GM23338 (cell line): ENCODE measurements around the gene CKS1B.

Experiments
- CREB1 ChIP-seq: fragments of 250-450 bp; sonication (Bioruptor Pico); IDR thresholded peaks from 2 replicates; pipeline ENCODE4 v1.5.0; 2020; ENCODE audit warnings: low read depth, mild to moderate bottlenecking, moderate library complexity
- EZH2 ChIP-seq: fragments of 200-600 bp; sonication (generic); IDR thresholded peaks from one replicate; pipeline ENCODE4 v1.8.0; 2017; ENCODE audit warnings: antibody characterized with exemption, mild to moderate bottlenecking, low read depth; ENCODE audit not compliant: unreplicated experiment
- EZH2phosphoT487 ChIP-seq: fragments of 200-600 bp; sonication (generic); IDR thresholded peaks from one replicate; pipeline ENCODE4 v1.8.1; 2018; ENCODE audit warnings: antibody characterized with exemption; ENCODE audit not compliant: unreplicated experiment
- POLR2AphosphoS5 ChIP-seq: IDR thresholded peaks from 2 replicates; pipeline ENCODE4 v1.6.1; 2016; ENCODE audit warnings: antibody characterized with exemption, low read depth
- TF ChIP-seq, protein P1 (sequence below), 2 experiments: fragments of 200-600 bp in 1 of 2; sonication (generic) in 1 of 2; conservative IDR thresholded peaks; 2 replicates each; pipeline versions ENCODE4 v1.5.1 to v1.6.1; 2016 to 2017; ENCODE audit warnings: antibody characterized with exemption in 2 of 2, low read depth in 2 of 2, mild to moderate bottlenecking in 2 of 2, moderate library complexity in 1 of 2
- TF ChIP-seq, protein P2 (sequence below): fragments of 250-450 bp; sonication (Bioruptor Pico); IDR thresholded peaks from 2 replicates; pipeline ENCODE4 v1.5.0; 2020; ENCODE audit warnings: mild to moderate bottlenecking, moderate library complexity
- TF ChIP-seq, protein P3 (sequence below): IDR thresholded peaks from 2 replicates; pipeline ENCODE4 v1.6.1; 2016; ENCODE audit warnings: antibody characterized with exemption

DNA sequence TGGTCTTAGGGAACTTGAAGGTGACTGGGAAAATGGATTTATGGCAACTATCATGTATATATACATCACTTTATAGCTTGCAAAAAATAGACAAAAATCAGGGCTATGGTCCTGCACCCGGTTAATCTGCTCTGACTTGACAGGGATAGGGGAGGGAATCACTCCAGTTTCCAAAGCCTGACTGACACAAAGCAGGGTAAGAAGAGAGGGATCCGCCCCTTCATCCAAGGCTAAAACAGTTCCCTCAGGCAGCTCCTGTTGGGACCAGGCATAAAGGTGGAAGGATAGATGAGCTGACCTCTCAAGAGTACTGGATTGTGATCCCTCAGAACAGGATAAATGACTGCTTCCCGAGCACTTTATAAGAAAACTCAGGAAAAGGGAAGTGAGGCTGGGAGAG is 19.9 kb upstream of the CKS1B start:
- TF ChIP-seq, protein P1, sequence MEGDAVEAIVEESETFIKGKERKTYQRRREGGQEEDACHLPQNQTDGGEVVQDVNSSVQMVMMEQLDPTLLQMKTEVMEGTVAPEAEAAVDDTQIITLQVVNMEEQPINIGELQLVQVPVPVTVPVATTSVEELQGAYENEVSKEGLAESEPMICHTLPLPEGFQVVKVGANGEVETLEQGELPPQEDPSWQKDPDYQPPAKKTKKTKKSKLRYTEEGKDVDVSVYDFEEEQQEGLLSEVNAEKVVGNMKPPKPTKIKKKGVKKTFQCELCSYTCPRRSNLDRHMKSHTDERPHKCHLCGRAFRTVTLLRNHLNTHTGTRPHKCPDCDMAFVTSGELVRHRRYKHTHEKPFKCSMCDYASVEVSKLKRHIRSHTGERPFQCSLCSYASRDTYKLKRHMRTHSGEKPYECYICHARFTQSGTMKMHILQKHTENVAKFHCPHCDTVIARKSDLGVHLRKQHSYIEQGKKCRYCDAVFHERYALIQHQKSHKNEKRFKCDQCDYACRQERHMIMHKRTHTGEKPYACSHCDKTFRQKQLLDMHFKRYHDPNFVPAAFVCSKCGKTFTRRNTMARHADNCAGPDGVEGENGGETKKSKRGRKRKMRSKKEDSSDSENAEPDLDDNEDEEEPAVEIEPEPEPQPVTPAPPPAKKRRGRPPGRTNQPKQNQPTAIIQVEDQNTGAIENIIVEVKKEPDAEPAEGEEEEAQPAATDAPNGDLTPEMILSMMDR (conservative IDR thresholded peaks at IDR 0.05; ENCODE audit: low read depth in 2 of 2) = no peak
- TF ChIP-seq, protein P2, sequence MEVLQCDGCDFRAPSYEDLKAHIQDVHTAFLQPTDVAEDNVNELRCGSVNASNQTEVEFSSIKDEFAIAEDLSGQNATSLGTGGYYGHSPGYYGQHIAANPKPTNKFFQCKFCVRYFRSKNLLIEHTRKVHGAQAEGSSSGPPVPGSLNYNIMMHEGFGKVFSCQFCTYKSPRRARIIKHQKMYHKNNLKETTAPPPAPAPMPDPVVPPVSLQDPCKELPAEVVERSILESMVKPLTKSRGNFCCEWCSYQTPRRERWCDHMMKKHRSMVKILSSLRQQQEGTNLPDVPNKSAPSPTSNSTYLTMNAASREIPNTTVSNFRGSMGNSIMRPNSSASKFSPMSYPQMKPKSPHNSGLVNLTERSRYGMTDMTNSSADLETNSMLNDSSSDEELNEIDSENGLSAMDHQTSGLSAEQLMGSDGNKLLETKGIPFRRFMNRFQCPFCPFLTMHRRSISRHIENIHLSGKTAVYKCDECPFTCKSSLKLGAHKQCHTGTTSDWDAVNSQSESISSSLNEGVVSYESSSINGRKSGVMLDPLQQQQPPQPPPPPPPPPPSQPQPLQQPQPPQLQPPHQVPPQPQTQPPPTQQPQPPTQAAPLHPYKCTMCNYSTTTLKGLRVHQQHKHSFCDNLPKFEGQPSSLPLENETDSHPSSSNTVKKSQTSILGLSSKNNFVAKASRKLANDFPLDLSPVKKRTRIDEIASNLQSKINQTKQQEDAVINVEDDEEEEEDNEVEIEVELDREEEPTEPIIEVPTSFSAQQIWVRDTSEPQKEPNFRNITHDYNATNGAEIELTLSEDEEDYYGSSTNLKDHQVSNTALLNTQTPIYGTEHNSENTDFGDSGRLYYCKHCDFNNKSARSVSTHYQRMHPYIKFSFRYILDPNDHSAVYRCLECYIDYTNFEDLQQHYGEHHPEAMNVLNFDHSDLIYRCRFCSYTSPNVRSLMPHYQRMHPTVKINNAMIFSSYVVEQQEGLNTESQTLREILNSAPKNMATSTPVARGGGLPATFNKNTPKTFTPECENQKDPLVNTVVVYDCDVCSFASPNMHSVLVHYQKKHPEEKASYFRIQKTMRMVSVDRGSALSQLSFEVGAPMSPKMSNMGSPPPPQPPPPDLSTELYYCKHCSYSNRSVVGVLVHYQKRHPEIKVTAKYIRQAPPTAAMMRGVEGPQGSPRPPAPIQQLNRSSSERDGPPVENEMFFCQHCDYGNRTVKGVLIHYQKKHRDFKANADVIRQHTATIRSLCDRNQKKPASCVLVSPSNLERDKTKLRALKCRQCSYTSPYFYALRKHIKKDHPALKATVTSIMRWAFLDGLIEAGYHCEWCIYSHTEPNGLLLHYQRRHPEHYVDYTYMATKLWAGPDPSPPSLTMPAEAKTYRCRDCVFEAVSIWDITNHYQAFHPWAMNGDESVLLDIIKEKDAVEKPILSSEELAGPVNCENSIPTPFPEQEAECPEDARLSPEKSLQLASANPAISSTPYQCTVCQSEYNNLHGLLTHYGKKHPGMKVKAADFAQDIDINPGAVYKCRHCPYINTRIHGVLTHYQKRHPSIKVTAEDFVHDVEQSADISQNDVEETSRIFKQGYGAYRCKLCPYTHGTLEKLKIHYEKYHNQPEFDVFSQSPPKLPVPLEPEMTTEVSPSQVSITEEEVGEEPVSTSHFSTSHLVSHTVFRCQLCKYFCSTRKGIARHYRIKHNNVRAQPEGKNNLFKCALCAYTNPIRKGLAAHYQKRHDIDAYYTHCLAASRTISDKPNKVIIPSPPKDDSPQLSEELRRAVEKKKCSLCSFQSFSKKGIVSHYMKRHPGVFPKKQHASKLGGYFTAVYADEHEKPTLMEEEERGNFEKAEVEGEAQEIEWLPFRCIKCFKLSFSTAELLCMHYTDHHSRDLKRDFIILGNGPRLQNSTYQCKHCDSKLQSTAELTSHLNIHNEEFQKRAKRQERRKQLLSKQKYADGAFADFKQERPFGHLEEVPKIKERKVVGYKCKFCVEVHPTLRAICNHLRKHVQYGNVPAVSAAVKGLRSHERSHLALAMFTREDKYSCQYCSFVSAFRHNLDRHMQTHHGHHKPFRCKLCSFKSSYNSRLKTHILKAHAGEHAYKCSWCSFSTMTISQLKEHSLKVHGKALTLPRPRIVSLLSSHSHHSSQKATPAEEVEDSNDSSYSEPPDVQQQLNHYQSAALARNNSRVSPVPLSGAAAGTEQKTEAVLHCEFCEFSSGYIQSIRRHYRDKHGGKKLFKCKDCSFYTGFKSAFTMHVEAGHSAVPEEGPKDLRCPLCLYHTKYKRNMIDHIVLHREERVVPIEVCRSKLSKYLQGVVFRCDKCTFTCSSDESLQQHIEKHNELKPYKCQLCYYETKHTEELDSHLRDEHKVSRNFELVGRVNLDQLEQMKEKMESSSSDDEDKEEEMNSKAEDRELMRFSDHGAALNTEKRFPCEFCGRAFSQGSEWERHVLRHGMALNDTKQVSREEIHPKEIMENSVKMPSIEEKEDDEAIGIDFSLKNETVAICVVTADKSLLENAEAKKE = no peak
- no peak for TF ChIP-seq POLR2AphosphoS5
- no peak for TF ChIP-seq EZH2phosphoT487
- TF ChIP-seq CREB1 (CRISPR knock-in tag) = no peak
- no peak for TF ChIP-seq EZH2
- TF ChIP-seq, protein P3, sequence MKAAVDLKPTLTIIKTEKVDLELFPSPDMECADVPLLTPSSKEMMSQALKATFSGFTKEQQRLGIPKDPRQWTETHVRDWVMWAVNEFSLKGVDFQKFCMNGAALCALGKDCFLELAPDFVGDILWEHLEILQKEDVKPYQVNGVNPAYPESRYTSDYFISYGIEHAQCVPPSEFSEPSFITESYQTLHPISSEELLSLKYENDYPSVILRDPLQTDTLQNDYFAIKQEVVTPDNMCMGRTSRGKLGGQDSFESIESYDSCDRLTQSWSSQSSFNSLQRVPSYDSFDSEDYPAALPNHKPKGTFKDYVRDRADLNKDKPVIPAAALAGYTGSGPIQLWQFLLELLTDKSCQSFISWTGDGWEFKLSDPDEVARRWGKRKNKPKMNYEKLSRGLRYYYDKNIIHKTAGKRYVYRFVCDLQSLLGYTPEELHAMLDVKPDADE = no peak
